Spleen (tissue), 11 donors: ENCODE results near the gene FRAT2. TPM values are rescaled to one million over a fixed set of nuclear protein-coding genes. Genes with fewer than 3 reads are reported as not detected.

Experiments used
- DNase-seq: peaks from one replicate; pipeline ENCODE4 v3.0.0-alpha.2; 2020
- H3K27ac ChIP-seq, 8 donors: fragments of 200-600 bp; sonication (generic) in 7 of 8; 1 replicate in 4 of 8; 2 replicates in 4 of 8; pipeline versions ENCODE4 v1.5.0 to v1.8.0; 2016 to 2021; ENCODE audit warnings: inconsistent platforms in 4 of 8, mild to moderate bottlenecking in 4 of 8, moderate library complexity in 1 of 8
- H3K27me3 ChIP-seq, 7 donors: fragments of 200-600 bp; sonication (generic) in 6 of 7; replicated peaks in 1 of 7; 1 replicate in 4 of 7; 2 replicates in 3 of 7; pipeline versions ENCODE4 v1.5.0 to v1.8.0; 2016 to 2021; ENCODE audit warnings: inconsistent platforms in 3 of 7, mild to moderate bottlenecking in 1 of 7
- H3K36me3 ChIP-seq, 6 donors: fragments of 200-600 bp; sonication (generic) in 5 of 6; 1 replicate in 4 of 6; 2 replicates in 2 of 6; pipeline versions ENCODE4 v1.5.0 to v1.8.0; 2016 to 2021; ENCODE audit warnings: inconsistent platforms in 2 of 6
- H3K4me1 ChIP-seq, 6 donors: fragments of 200-600 bp; sonication (generic) in 5 of 6; 1 replicate in 3 of 6; 2 replicates in 3 of 6; pipeline versions ENCODE4 v1.5.0 to v1.8.0; 2016 to 2021; ENCODE audit warnings: inconsistent platforms in 3 of 6
- H3K4me3 ChIP-seq, 8 donors: fragments of 200-600 bp; sonication (generic) in 7 of 8; 1 replicate in 4 of 8; 2 replicates in 4 of 8; pipeline versions ENCODE4 v1.5.0 to v1.8.0; 2016 to 2021; ENCODE audit warnings: inconsistent platforms in 4 of 8, mild to moderate bottlenecking in 4 of 8, moderate library complexity in 2 of 8
- H3K9me3 ChIP-seq, 8 donors: fragments of 200-600 bp; sonication (generic) in 7 of 8; 1 replicate in 4 of 8; 2 replicates in 4 of 8; pipeline versions ENCODE4 v1.5.0 to v1.8.0; 2016 to 2021; ENCODE audit warnings: inconsistent platforms in 4 of 8
- CTCF ChIP-seq, 11 experiments: fragments of 200-600 bp in 7 of 11; fragments of 450-650 bp in 4 of 11; sonication (generic) in 4 of 11; IDR thresholded peaks in 8 of 11; conservative IDR thresholded peaks in 3 of 11; 1 replicate in 7 of 11; 2 replicates in 4 of 11; pipeline versions ENCODE4 v1.4.0 to v1.8.0; 2016 to 2021; ENCODE audit warnings: antibody characterized with exemption in 11 of 11, inconsistent platforms in 4 of 11, mild to moderate bottlenecking in 1 of 11
- POLR2A ChIP-seq, 3 donors: fragments of 450-650 bp; IDR thresholded peaks; one replicate each; pipeline ENCODE4 v1.5.1; 2017; ENCODE audit warnings: antibody characterized with exemption in 3 of 3, mild to moderate bottlenecking in 1 of 3
- POLR2AphosphoS5 ChIP-seq, 3 donors: sonication (generic); formaldehyde crosslinking; IDR thresholded peaks; one replicate each; pipeline ENCODE4 v1.5.1; 2017; ENCODE audit warnings: antibody characterized with exemption in 3 of 3
- WGBS, 5 donors: extraction: QIAGEN DNeasy Blood & Tissue Kit in 3 of 5; methylation state at CpG; one replicate each; pipeline versions ENCODE4 v1.1.5 to v1.1.7; 2013 to 2018; 5-methylcytosine and 5-hydroxymethylcytosine counted together
- intact Hi-C: fragments of 100-400 bp; cut with DNase I; formaldehyde crosslinking; loops from one replicate; pipeline ENCODE4 v1.15.0; 2023; ENCODE audit warnings: low total_unique reads
- polyA plus RNA-seq, 3 donors: library from polyadenylated mRNA; stranded (reverse); fragments of 200-250 nt; gene quantifications; one replicate each; pipeline ENCODE4 v1.2.1, GENCODE V29; 2013
- total RNA-seq, 7 donors: library from RNA; depleted of rRNA in 3 of 7; stranded (reverse); fragments of >200 nt in 3 of 7; fragmentation: NEBNext Ultra II Directional in 4 of 7; extraction: Animal tissue kit (Norgen Biotek cat#: 25700) in 4 of 7; gene quantifications; one replicate each; pipeline versions ENCODE4 v1.1.0 to v1.2.1, GENCODE V29; 2016 to 2021
- donor health status: healthy with polysubstance abuse.
- donor health status: DM: no; HTN: no; CAD: no; lungs with moderate emphysema.
- donor health status: DM: no; HTN: no; CAD: no.
- donor health status: Bipolar disorder and iron deficiency.
- donor health status: healthy.
- donor health status: DM: no; HTN: no; CAD: no.
- donor health status: DM: yes; HTN: yes; CAD: no.

The FRAT2 gene
- total and polyA plus RNA-seq, 10 donors: 12.3 to 75.6 (median 36.8) TPM

GRCh38 chr10:97298223-97298571 is 36.3 kb downstream of the FRAT2 start:
- TF ChIP-seq POLR2A (IDR thresholded peaks at IDR 0.05) (no peak), POLR2AphosphoS5 (IDR thresholded peaks at IDR 0.05) (no peak), CTCF (IDR thresholded peaks at IDR 0.05 in 8 of 11, conservative IDR thresholded peaks at IDR 0.05 in 3 of 11) (no peak)

DNA sequence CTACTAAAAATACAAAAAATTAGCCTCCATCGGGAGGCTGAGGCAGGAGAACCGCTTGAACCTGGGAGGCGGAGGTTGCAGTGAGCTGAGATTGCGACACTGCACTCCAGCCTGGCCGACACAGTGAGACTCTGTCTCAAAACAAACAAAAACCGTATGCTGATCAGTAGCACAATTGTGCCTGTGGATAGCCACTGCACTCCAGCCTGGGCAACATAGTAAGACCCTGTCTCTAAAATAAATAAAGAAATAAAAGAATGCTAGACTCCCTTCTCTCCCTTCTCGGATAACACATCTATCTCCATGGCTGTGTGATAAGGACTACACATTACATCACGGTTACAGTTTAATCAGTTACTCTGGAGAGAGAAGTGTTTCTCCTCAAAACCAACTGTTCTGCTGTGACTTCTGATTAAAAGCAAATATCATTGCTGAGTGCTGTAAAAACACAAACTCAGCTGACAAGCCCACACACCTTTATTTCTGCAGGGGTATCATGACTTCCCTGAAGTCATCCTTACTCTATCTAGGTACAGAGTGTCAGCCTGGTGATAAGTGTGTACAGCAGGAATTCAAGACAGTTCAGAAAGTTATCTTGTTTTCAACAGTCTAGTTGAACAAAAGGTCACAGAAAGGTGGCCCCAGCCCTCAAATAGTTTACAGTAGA is 36.8 kb downstream of the FRAT2 start:
- Histone ChIP-seq H3K27ac (no peak overlapping the region), H3K27me3 (no peaks in the 10 kb centered on the region), H3K9me3 (no peaks in the 10 kb centered on the region), H3K4me1 (peaks cover 0 to 6% (median 3%) of the 10 kb centered on the region in 6 donors), H3K36me3 (no peaks in the 10 kb centered on the region), H3K4me3 (no peak overlapping the region)
- intact Hi-C loops: no loop called here
- TF ChIP-seq CTCF (IDR thresholded peaks at IDR 0.05 in 8 of 11, conservative IDR thresholded peaks at IDR 0.05 in 3 of 11) (no peak), POLR2AphosphoS5 (IDR thresholded peaks at IDR 0.05) (no peak), POLR2A (IDR thresholded peaks at IDR 0.05) (no peak)
- WGBS, 5 donors: 84 to 94% (median 88%) methylated on average over 8 of the region's 8 CpGs
- no peak for DNase-seq

More at GRCh38 chr10:97298223-97298571, 36.3 kb downstream of the FRAT2 start:
- Histone ChIP-seq H3K27ac (no peak overlapping the region), H3K4me1 (peaks cover 0 to 1% (median 0%) of the 10 kb centered on the region in 6 donors), H3K36me3 (no peaks in the 10 kb centered on the region), H3K9me3 (no peaks in the 10 kb centered on the region), H3K27me3 (no peaks in the 10 kb centered on the region), H3K4me3 (no peak overlapping the region)
- intact Hi-C loops: no loop called here
- WGBS, 5 donors: 71 to 93% (median 83%) methylated on average over 3 of the region's 3 CpGs
- DNase-seq: no peak

- peak overlapping the region in 4 of 8 donors; percentile 96 to 99 (median 98) for H3K27ac ChIP-seq
- intact Hi-C loops: no loop called here
- peak overlapping the region in 2 of 8 donors; percentile 86 to 87 for H3K4me3 ChIP-seq
Observed at GRCh38 chr10:97292862-97293198, 41.7 kb downstream of the FRAT2 start.

More at GRCh38 chr10:97292862-97293198, 41.7 kb downstream of the FRAT2 start:
- no peak for DNase-seq
- peaks cover 0 to 6% (median 2%) of the 10 kb centered on the region in 6 donors for H3K36me3 ChIP-seq
- H3K27me3 ChIP-seq: no peaks in the 10 kb centered on the region
- WGBS, 5 donors: 52 to 62% (median 57%) methylated on average over 3 of the region's 3 CpGs
- H3K4me1 ChIP-seq: peaks cover 8 to 29% (median 19%) of the 10 kb centered on the region in 6 donors
- TF ChIP-seq POLR2A (IDR thresholded peaks at IDR 0.05) (no peak), POLR2AphosphoS5 (IDR thresholded peaks at IDR 0.05) (no peak), CTCF (IDR thresholded peaks at IDR 0.05 in 8 of 11, conservative IDR thresholded peaks at IDR 0.05 in 3 of 11) (no peak)
- H3K9me3 ChIP-seq: no peaks in the 10 kb centered on the region
